BJ (cell line): Measurements from ENCODE around the gene FRAS1. TPM values are rescaled to one million over a fixed set of nuclear protein-coding genes. Genes with fewer than 3 reads are reported as not detected.

Experiments used
- CTCF ChIA-PET: fragments of 350-600 bp; formaldehyde crosslinking; extraction: SDS; loops from one replicate; lab custom pipeline; 2021; ENCODE audit warnings: antibody characterized with exemption, inconsistent platforms; lab: Yijun Ruan, JAX
- POLR2A ChIA-PET: fragments of 300-600 bp; sonication (Branson Sonifier 250); formaldehyde crosslinking; extraction: SDS; loops from one replicate; lab custom pipeline; 2021; ENCODE audit warnings: antibody characterized with exemption; lab: Charles Lee
- DNase-seq: peaks from one replicate; pipeline ENCODE4 v3.0.0-alpha.2; 2011; ENCODE audit warnings: low read depth
- H3K27me3 ChIP-seq: 2 replicates; pipeline ENCODE4 v1.6.0; 2011; ENCODE audit warnings: low read length; ENCODE audit not compliant: control insufficient read depth, insufficient read depth
- H3K36me3 ChIP-seq: 2 replicates; pipeline ENCODE4 v1.5.1; 2011; ENCODE audit warnings: low read length; ENCODE audit not compliant: control insufficient read depth, insufficient read depth
- H3K4me3 ChIP-seq: 2 replicates; pipeline ENCODE4 v1.5.1; 2011; ENCODE audit warnings: low read depth, mild to moderate bottlenecking, control low read depth, low read length
- polyA plus RNA-seq: library from polyadenylated mRNA; depleted of rRNA; stranded (reverse); fragments of >200 nt; gene quantifications from 2 replicates; pipeline ENCODE4 v1.2.3, GENCODE V29; 2011
- TF ChIP-seq, protein P1 (sequence below): IDR thresholded peaks from 2 replicates; pipeline ENCODE4 v1.5.1; 2011; ENCODE audit warnings: low read depth, mild to moderate bottlenecking, control low read depth, inconsistent platforms, low read length, moderate library complexity; ENCODE audit not compliant: insufficient read depth

Gene FRAS1
- polyA plus RNA-seq, 1 experiment, result 4.4 TPM

DNA sequence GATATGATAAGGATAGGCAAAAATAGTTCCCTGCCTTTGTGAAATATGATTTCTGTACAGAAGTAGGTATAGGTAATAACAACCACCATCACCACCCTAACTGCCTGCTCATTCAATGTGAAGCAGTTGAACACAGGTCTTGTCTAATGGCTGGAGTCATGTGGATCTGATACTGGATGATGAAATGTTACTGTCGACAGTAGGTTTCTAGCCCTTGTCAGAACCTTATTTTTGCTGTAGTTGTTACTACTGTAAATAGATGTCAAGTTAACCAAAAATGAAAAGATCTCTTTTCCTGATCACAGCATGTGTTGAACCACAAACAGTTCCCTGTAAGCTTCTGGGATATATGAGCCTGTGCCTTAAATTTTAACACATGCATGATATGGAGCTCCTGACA is 142.9 kb downstream of the FRAS1 start:
- H3K4me3 ChIP-seq, result no peak overlapping the region
- ChIA-PET POLR2A (no interaction called here), CTCF (no interaction called here)
- TF ChIP-seq, protein P1, sequence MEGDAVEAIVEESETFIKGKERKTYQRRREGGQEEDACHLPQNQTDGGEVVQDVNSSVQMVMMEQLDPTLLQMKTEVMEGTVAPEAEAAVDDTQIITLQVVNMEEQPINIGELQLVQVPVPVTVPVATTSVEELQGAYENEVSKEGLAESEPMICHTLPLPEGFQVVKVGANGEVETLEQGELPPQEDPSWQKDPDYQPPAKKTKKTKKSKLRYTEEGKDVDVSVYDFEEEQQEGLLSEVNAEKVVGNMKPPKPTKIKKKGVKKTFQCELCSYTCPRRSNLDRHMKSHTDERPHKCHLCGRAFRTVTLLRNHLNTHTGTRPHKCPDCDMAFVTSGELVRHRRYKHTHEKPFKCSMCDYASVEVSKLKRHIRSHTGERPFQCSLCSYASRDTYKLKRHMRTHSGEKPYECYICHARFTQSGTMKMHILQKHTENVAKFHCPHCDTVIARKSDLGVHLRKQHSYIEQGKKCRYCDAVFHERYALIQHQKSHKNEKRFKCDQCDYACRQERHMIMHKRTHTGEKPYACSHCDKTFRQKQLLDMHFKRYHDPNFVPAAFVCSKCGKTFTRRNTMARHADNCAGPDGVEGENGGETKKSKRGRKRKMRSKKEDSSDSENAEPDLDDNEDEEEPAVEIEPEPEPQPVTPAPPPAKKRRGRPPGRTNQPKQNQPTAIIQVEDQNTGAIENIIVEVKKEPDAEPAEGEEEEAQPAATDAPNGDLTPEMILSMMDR, result no peak
- DNase-seq, result no peak
- no peaks in the 10 kb centered on the region for H3K36me3 ChIP-seq
- no peaks in the 10 kb centered on the region for H3K27me3 ChIP-seq

DNA sequence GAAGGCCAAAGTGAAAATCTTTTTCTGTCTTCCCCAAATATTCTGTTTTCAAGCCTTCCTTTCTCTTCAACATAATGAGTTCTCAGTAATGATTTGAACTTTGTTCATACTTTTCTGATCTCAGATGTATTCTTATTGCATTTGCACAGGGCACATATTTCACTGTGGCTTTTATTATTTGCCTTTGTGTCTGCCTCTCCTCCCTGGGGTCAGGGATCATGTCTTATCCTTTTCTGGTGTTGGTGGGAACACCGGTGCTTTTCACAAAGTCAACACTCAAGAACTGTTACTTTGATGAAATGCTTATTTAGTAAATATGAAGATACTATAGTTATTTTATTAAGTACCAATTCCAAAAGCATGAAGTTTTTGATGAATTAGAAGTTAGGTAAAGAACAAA is 143.8 kb downstream of the FRAS1 start:
- Histone ChIP-seq H3K27me3 (no peaks in the 10 kb centered on the region), H3K36me3 (no peaks in the 10 kb centered on the region), H3K4me3 (no peak overlapping the region)
- CTCF ChIA-PET, result no interaction called here
- TF ChIP-seq, protein P1, result no peak
- no peak for DNase-seq
- POLR2A ChIA-PET, result no interaction called here

DNA sequence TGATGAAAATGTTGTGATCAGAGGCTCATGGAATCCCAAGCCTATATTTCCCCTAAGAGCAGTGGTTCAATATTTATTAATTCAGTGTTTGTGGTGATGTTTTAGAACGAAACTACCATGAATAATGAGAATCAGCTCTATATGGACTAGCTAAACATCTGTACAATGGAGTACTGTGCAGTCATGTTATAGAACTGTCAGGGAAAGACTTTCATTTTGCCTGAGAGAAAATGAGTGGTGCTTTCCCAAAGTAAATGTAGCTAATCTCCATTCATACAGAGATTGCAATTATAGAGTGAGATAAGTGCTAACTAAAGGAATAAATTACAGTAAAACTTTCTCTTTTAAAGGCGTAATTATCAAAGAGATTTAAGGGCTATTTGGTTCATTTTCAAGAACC is 147.1 kb downstream of the FRAS1 start:
- H3K36me3 ChIP-seq, result no peaks in the 10 kb centered on the region
- DNase-seq, result no peak
- H3K4me3 ChIP-seq, result no peak overlapping the region
- ChIA-PET CTCF (no interaction called here), POLR2A (interaction anchor here (0.5 kb wide), 1 partner anchor 16 kb away, joined by 3 read pairs; no protein-coding TSS in a partner anchor)
- no peaks in the 10 kb centered on the region for H3K27me3 ChIP-seq
- TF ChIP-seq, protein P1, result no peak

DNA sequence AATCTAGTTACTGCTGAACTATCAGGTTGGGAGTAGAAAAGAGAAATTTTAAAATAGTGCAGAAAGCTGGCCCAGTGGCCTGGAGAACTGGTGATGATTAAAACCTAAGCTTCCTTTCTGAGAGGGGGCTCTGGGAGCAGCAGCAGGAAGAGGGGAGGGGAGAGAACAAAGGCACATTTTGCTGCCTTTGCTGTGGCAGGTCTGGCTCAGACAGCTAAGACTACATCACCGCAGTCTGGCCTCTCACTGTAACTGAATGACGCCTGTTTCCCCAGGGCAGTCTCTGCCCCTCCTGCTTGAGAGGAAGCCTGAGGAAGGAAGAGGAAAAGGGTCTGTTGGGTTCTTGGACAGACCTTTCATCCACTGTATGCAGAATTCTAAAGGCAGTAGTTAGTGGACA is 148.5 kb downstream of the FRAS1 start:
- Histone ChIP-seq H3K27me3 (no peaks in the 10 kb centered on the region), H3K36me3 (no peaks in the 10 kb centered on the region), H3K4me3 (no peak overlapping the region)
- POLR2A ChIA-PET, result no interaction called here
- CTCF ChIA-PET, result no interaction called here
- DNase-seq, result no peak
- TF ChIP-seq, protein P1, result no peak

DNA sequence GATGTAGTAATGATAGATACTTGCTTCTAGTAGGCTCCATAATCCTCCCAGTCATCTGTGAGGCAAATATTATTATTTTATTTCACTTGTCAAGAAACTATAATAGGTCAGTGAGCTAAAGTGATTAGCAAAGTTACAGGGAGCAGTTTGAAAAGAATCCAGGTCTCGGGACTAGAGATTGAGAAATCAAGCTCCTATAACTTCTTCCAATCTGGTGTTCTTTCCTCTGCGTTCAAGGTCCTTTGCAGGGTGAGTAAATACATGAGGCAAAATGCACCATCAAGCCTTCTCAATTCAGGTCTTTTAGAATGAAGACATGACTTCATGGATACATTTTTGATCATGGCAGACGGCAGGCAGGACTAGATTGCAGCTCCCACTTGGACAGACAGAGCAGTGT is 150.4 kb downstream of the FRAS1 start:
- TF ChIP-seq, protein P1, result no peak
- Histone ChIP-seq H3K4me3 (no peak overlapping the region), H3K27me3 (no peaks in the 10 kb centered on the region), H3K36me3 (no peaks in the 10 kb centered on the region)
- ChIA-PET POLR2A (no interaction called here), CTCF (no interaction called here)
- no peak for DNase-seq
